Upper lobe of left lung (tissue), 4 donors: Measurements from ENCODE around the gene KRT3.

ENCODE experiments used
- POLR2A ChIP-seq, 4 donors: fragments of 450-650 bp; IDR thresholded peaks; one replicate each; pipeline ENCODE4 v1.5.1; 2016 to 2017; ENCODE audit warnings: antibody characterized with exemption in 4 of 4, mild to moderate bottlenecking in 2 of 4
- TF ChIP-seq, protein P1 (sequence below), 6 experiments: fragments of 450-650 bp in 4 of 6; fragments of 200-600 bp in 2 of 6; sonication (generic) in 2 of 6; IDR thresholded peaks; one replicate each; pipeline ENCODE4 v1.5.1; 2016 to 2019; ENCODE audit warnings: antibody characterized with exemption in 6 of 6

DNA sequence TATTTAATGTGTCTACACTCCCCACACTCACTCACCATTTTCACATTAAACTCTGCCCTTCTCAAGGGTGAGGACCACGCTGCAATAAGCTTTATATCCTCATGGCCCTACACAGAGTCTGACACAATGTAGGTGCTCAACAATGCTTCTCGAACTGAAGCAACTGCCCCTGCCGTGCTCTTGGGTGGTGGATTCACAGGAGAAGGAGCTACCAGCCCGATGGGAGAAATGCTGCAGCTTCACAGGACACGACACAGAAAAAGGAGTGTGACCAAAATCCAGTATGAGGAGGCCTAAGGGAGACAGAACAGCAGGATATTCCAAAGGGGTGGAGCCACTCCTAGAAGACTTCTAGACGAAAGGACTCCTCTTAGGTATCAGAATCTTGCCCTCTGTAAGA, 6.5 kb upstream of the KRT3 start:
- TF ChIP-seq, protein P1, sequence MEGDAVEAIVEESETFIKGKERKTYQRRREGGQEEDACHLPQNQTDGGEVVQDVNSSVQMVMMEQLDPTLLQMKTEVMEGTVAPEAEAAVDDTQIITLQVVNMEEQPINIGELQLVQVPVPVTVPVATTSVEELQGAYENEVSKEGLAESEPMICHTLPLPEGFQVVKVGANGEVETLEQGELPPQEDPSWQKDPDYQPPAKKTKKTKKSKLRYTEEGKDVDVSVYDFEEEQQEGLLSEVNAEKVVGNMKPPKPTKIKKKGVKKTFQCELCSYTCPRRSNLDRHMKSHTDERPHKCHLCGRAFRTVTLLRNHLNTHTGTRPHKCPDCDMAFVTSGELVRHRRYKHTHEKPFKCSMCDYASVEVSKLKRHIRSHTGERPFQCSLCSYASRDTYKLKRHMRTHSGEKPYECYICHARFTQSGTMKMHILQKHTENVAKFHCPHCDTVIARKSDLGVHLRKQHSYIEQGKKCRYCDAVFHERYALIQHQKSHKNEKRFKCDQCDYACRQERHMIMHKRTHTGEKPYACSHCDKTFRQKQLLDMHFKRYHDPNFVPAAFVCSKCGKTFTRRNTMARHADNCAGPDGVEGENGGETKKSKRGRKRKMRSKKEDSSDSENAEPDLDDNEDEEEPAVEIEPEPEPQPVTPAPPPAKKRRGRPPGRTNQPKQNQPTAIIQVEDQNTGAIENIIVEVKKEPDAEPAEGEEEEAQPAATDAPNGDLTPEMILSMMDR (IDR thresholded peaks at IDR 0.05): no peak
- TF ChIP-seq POLR2A (IDR thresholded peaks at IDR 0.05): no peak
